Myocyte (in vitro differentiated cells): ENCODE measurements around the gene ISM1. TPM values are rescaled to one million over a fixed set of nuclear protein-coding genes. Genes with fewer than 3 reads are reported as not detected.

ENCODE experiments used
- DNase-seq: peaks from one replicate; pipeline ENCODE4 v3.0.0-alpha.2; 2012; ENCODE audit warnings: low read depth
- total RNA-seq: library from RNA; depleted of rRNA; stranded (reverse); fragments of >200 nt; gene quantifications from 2 replicates; pipeline ENCODE4 v1.2.3, GENCODE V29; 2014

ISM1 gene
- total RNA-seq, 1 donor from 2014 or later = not detected

DNA sequence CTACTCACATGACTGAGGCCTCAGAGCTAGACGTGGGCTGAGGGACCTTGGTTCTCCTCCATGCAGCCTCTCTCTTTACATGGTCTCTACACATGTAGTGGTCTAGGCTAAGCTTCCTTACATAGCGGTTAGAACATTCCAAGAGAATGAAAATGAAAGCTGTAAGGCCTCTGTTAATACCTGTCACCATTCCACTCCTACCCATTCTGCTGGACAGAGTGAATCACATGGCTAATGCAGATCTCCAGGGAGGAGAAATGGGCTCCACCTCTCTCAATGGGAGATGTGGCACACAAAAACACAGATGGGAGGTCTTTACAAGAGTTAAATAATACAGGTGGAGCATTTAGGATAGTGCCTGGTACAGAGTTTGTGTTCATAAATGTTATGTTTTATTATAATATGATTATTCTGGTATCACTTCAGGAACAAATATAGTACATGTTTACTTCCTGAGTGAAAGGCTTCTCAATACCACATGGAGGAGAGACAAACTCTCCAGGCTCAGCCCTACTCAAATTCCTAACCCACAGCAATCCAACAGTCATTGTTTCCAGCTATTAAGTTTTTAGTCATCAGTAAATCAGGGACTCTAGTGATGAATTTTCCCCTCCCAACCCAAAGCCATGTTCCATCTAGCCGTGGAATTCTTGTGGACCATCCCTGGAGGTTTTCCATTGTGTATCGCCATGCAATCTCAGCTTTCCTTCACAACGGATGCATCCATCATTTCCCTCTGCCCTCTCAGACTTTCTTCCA lies 57.9 kb downstream of the ISM1 start:
- DNase-seq = no peak

DNA sequence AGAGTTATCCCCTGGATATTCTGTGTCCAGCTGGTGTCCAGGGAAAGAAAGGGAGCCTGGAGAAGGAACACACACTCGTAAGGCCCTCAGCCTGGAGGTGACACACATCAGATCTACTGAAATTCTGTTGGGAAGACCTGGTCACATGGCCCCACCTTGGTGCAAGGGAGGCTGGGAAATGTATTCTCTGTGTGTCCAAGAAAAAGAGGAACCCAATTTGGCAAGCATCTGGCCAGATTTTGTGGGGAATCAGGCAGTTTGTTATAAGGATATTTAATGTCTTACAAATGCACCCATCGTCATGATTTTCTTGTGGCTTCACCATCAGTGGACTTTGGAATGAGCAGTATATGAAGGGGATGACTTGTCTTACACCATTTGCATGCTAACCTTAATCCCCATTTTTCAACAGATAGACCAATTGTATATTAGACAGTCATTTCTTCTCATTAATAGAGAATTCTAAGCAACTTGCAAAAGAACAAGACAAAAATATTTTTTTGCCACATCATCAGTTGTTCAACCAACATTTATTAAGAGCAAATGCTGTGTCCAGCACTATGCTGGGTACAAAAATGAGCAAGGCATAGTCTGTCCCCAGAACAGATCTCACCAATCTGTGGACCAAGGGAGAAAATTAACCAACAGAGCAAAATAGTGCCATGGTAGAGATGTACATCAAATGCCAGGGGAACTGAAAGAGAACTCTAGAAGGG lies 59.7 kb downstream of the ISM1 start:
- no peak for DNase-seq

DNA sequence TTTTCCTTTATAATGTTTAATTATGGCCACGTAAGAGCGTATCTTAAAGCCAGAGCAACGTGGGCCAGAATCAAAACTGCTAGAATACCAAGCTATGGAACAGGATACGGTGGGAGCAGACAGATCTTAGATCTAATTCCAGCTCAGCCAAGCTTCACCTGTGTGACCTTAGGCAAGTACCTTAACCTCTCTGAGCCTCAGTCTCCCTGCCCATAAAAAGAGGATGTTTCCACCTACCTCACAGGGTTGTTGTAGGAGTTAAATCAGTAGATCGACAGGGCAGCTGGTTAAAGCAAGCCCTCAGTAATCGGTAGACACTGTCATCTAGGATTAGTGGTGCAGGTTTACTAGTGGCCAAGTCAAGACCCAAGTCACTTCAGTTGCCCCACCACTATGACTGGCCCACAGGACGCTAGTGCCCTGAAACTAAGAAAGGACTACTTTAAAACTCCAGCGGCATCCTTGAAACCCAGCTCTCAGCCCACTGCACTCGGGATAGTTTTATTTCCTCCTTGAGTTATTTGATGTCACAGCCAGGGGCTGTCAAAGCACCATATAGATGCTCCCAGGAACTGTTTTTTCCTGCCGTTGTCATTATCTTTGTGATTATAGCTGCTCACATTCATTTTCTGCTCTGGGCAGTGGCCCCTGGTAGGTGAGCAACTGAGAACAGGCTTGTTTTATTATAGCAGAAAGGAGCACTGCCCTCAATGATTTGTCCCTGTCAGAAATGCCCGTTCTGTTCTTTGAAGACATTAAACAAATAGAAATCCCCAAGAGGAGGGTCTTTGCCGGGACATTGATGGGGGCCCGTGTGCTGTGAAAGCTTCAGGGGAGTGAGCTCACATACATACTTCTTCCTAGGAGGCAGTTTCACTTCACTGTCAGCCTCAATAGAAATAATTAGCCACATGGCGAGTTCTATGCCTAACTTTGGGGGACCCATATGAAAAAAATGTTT lies 63.1 kb downstream of the ISM1 start:
- no peak for DNase-seq

GRCh38 chr20:13284830-13285229 lies 63.8 kb downstream of the ISM1 start:
- no peak for DNase-seq

DNA sequence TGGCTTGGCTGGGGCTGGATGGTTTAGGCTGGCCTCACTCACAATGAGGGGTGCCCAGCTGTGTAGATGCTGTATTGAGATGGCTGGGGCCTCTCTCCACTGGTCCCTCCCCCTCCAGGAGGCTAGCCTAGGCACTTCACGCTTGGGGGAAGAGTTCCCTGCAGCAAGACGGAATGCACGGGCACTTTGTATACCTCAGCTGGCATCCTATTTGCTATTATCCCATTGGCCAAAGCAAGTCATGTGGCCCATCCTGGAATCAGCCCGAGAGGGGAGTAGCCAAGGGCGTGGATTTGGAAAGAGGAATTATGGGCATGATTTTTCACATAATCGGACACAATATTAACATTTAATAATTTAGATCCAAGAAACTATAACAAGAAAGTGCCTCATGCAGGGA lies 64.3 kb downstream of the ISM1 start:
- DNase-seq = no peak

DNA sequence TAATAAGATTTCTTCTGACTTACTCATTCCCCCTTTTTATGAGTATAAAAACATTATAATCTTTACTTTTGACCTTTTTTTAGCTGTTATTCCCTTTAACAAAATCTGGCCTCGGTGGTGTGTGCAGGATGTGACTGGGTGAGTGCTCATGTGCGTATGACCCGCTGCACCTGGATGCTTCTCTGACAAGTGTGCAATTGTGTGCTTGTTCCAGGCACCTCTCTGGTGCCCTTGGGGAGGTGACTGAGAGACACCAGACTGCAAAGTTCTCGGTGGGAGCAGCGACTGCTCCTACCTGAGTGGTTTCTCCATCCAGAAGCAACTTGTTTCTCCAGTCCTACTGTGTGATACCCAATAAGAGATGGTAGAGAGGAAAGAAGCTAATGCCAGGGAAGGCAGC lies 65.0 kb downstream of the ISM1 start:
- DNase-seq = no peak

DNA sequence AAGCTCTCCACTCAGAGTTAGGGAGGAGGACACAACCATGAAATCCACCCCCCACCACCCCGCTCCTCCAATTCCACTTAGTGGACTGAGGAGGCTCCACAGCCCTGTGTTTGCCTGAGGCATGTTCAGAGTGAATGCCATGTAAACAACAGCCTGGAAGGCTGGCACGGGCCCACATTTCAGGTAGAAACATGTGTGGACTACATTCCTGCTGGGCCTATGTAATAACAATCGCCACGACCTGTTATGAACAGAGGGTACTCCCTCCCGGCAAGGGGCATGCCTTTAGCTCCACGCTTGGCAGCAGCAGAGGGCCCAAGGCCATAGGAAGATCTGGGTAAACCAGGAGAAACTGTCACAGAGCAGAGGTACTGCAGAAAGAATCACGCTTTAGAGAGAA lies 65.5 kb downstream of the ISM1 start:
- no peak for DNase-seq

- DNase-seq = peak; percentile 8
Measured at GRCh38 chr20:13288357-13288756, 67.3 kb downstream of the ISM1 start.

DNA sequence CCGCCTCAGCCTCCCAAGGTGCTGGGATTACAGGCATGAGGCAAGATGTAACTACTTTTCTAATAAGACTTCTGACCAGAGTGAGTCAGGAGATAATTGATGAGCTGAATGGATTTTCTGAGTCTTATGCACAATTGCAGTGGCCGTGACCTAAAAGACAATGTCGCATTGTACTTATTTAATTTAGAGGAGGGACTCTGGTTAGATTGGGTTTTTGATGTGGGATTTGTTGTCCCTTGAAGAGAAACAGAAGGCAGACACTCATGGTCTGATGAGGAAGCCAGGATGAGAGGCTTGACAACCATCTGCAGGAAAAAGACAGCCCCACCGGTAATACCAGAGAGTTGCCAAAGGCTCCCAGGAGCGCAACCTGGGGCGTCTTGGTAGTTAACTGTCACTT lies 68.0 kb downstream of the ISM1 start:
- DNase-seq = no peak

DNA sequence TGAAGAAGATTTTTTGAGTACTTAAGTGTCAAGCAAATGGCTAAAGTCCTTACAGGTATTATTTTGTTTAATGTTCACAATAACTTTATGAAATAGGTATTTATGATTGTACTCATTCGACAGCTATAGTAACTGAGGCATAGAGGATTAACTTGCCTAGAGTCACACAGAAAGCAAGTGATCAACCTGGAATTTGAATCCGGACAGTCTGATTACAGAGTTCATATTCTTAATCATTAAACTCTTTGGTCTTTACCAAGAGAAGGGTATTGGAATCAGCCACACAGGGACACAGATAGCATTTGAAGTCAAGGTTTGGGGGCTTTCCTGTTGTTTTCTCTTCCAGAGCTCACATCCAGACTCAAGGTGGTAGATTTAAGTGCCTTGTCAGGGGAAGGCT lies 69.7 kb downstream of the ISM1 start:
- no peak for DNase-seq

DNA sequence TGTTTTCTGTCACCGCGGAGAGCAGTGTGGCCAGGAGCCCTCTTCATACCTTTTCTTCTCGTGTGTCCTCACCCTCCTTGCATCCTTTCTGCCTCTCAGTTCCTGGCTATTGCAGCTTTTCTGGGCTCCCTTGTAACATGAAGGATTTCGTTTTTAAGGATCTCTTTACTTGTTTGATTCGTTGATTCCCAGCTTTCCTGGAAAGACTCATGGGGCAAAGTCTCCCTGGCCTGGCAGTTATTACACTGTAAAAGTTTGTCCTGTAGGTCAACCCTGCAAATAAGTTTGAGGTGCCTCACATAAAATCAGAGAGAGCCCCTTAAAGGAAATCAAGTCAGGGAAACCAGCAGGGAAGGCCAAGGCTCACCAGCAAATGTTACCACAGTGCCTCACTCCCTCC lies 70.1 kb downstream of the ISM1 start:
- DNase-seq = no peak

DNA sequence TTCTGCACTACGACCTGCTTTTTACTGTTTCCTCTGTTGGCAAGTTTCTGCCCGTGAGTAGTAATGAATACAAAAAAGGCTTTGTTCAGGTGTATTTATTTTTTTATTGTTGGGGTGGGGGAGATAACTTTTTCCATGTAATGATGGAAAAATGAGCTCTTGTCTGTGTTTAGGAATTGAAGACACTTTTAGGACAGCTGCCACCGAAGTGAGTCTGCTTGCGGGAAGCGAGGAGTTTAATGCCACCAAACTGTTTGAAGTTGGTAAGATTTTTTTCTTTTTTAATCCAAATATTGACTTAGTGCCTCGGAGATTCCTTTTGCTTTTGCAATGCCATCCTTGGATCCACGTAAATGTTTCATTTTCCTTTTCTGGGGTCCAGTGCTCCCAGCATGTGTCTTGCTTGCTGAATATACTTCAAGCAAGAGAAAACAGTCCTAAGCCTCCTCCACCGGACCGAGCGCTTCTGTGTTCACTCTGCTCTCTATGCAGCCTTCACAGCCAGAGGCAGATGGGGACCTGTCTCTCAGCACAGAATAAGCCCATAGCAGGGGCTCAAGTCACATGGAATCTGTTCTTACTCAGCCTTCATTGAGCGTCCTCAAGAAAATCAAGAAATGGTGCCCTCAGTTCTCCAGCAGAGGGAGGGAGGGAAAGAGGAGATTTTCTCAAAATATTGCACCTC lies 71.3 kb downstream of the ISM1 start:
- DNase-seq = no peak

DNA sequence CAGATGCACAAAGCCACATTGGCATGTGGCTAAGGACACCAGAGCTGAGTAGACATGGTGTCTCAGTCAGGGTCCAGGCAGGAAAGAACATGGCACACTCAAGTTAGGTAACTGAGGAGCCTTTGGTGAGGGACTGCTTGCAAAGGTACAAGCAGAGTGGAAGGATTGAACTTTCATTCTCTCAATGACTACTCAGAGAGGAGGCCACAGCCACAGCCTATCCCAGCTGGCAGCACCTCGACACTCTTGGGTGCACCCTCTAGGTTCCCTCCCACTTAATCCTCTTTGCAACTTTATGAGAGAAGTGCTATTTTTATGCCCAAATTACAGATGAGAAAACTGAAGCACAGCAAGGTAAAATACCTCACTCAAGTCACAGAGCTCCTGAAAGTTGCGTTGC lies 73.4 kb downstream of the ISM1 start:
- DNase-seq = no peak

GRCh38 chr20:13295637-13296036 lies 74.6 kb downstream of the ISM1 start:
- no peak for DNase-seq

DNA sequence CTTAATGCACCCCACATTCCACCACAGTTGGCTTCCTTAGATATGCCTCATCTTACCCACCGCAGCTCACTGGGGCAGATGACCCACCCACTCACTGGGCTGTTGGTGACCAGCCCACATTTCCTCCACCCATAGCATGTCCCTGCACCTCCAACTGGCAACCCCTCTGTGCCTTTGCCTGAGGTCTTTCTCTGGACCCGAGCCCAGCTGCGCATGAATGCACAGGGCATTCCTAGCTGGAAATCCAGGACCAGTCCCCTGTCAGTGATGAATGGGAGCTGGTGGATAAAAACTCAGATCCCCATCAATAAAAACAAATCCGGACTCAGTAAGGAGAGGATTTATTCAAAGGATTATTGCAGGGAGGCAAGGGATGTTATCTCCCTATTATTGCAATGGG lies 75.0 kb downstream of the ISM1 start:
- no peak for DNase-seq

DNA sequence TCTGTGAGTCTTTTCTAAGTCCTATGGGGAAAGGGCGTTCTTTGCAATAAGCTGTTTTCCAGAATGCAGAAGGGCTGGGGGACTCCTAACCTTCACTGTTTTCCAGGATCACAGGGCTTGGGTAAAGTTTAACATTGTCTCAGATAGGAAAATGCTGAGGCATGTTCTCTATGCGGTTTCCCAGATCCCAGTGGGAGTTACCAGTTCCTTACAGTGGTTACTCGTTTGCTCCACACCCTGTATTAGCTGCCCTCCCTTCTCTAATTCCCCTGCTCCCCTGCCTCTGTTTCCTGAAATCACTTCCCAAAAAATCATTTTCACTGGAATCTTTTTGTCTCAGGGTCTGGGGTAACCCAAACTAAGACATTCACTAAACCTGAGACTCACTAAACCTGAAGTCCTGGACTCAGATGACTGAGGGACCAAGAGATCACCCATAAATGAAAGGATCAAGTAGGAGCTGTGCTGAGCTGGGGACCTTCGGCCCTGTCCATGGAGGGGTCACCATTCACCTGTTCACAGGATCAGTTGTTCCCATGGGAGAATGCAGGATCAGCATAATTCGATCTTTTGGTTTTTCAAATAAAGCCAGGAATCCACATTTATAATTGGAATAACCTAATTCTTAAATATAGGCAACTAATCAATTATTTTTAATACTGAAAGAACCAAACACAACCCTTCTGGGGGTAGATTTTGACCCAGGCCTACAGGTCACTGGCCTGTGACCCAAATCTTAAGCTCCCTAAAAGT lies 76.2 kb downstream of the ISM1 start:
- DNase-seq = peak; percentile 16

DNA sequence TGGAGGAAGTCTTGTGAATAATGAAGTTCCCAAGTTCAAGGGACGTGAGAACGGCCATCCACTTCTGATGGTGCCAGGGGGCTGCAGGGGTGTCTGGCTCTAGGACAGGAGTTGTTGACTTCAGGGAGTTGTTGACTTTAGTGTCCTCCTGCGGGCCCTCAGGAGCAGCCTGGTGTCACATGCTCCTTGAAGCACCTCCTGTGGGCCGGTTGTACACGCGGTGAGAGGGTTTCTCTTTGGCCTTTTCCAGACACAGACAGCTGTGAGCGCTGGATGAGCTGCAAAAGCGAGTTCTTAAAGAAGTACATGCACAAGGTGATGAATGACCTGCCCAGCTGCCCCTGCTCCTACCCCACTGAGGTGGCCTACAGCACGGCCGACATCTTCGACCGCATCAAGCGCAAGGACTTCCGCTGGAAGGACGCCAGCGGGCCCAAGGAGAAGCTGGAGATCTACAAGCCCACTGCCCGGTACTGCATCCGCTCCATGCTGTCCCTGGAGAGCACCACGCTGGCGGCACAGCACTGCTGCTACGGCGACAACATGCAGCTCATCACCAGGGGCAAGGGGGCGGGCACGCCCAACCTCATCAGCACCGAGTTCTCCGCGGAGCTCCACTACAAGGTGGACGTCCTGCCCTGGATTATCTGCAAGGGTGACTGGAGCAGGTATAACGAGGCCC lies 77.8 kb downstream of the ISM1 start:
- DNase-seq = no peak

DNA sequence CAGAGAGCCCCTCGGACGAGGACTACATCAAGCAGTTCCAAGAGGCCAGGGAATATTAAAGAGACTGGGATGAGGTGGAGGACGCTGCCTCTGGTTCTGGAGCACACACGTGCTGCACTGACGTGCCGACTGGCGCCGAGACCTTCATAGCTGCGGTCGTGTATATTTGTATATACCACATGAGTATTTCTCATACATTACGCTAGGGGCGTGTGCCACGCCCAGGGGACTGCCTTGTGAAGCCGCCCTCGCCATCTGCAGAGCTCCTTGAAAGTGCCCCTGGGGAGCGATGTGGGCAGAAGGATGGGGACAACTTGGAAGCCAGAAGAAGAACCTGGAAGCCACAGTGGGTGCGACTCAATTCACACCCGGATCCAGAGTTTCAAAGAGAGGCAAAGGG lies 78.3 kb downstream of the ISM1 start:
- DNase-seq = no peak

DNA sequence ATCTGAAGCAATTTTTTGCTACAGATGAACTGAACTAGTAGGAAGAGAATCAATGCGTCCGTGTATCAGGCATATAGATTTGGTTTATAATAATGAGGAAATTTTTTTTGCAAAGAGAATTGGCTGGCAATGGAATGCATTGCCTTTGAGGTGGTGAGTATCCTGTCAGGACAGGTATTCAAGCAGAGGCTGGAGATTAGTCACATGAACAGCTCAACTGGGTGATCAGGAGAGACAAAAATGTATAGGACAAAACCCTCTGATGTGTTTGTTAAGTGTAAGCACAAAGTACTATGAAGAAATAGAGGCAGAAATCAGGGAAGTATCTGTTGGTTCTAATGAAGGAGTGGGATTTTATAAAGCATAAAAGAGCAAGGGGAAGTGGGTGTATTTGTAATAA lies 80.5 kb downstream of the ISM1 start:
- no peak for DNase-seq
